Gastrocnemius medialis (tissue), 4 donors: ENCODE data around the gene ZBTB20.

ENCODE experiments used
- CTCF ChIP-seq, 5 experiments: fragments of 450-650 bp in 3 of 5; fragments of 200-600 bp in 2 of 5; sonication (generic) in 2 of 5; IDR thresholded peaks in 4 of 5; conservative IDR thresholded peaks in 1 of 5; 1 replicate in 4 of 5; 2 replicates in 1 of 5; pipeline ENCODE4 v1.5.1; 2016 to 2019; ENCODE audit warnings: antibody characterized with exemption in 5 of 5, mild to moderate bottlenecking in 3 of 5, moderate library complexity in 3 of 5
- POLR2A ChIP-seq, 2 donors: fragments of 450-650 bp; IDR thresholded peaks; one replicate each; pipeline ENCODE4 v1.6.1; 2017; ENCODE audit warnings: antibody characterized with exemption in 2 of 2, mild to moderate bottlenecking in 2 of 2, moderate library complexity in 2 of 2

- TF ChIP-seq CTCF (IDR thresholded peaks at IDR 0.05 in 4 of 5, conservative IDR thresholded peaks at IDR 0.05 in 1 of 5) (no peak), POLR2A (IDR thresholded peaks at IDR 0.05) (no peak)
Measured at GRCh38 chr3:114308830-114309229, 838.3 kb downstream of the ZBTB20 start.
